GM21390 (cell line): ENCODE measurements around the gene DYNLRB2.

Experiments
- ATAC-seq: cut with Tn5 transposase; IDR thresholded peaks from one replicate; pipeline ENCODE4 v1.9.1; 2021; ENCODE audit not compliant: unreplicated experiment

Gene DYNLRB2

GRCh38 chr16:80540516-80541305 lies at the start of gene DYNLRB2:
TSS of gene DYNLRB2 (plus strand) at chr16:80540993. CDS start at chr16:80541077, 84 bp downstream.
- ATAC-seq, result peak; percentile 98

GRCh38 chr16:80500116-80500859 lies 40.5 kb upstream of the DYNLRB2 start:
- ATAC-seq, result no peak

GRCh38 chr16:80500961-80501525 lies 39.8 kb upstream of the DYNLRB2 start:
- ATAC-seq, result no peak

GRCh38 chr16:80503107-80503506 lies 37.7 kb upstream of the DYNLRB2 start:
- ATAC-seq, result no peak

GRCh38 chr16:80507538-80507937 lies 33.3 kb upstream of the DYNLRB2 start:
- ATAC-seq, result no peak

GRCh38 chr16:80509872-80510271 lies 30.9 kb upstream of the DYNLRB2 start:
- ATAC-seq, result no peak

- no peak for ATAC-seq
Measured at GRCh38 chr16:80511824-80512592, 28.8 kb upstream of the DYNLRB2 start.

- no peak for ATAC-seq
Measured at GRCh38 chr16:80512593-80512853, 28.3 kb upstream of the DYNLRB2 start.

GRCh38 chr16:80515374-80515773 lies 25.4 kb upstream of the DYNLRB2 start:
- ATAC-seq, result no peak

GRCh38 chr16:80517846-80518245 lies 22.9 kb upstream of the DYNLRB2 start:
- no peak for ATAC-seq

- ATAC-seq, result peak; percentile 63
Measured at GRCh38 chr16:80518436-80518835, 22.4 kb upstream of the DYNLRB2 start.

GRCh38 chr16:80519189-80519588 lies 21.6 kb upstream of the DYNLRB2 start:
- ATAC-seq, result no peak

- ATAC-seq, result no peak
Measured at GRCh38 chr16:80525420-80525819, 15.4 kb upstream of the DYNLRB2 start.

- ATAC-seq, result peak; percentile 60
Measured at GRCh38 chr16:80526418-80527061, 14.3 kb upstream of the DYNLRB2 start.

GRCh38 chr16:80527297-80527696 lies 13.5 kb upstream of the DYNLRB2 start:
- ATAC-seq, result peak; percentile 68

- ATAC-seq, result no peak
Measured at GRCh38 chr16:80530479-80530878, 10.3 kb upstream of the DYNLRB2 start.

- ATAC-seq, result no peak
Measured at GRCh38 chr16:80536238-80536637, 4.6 kb upstream of the DYNLRB2 start.

- ATAC-seq, result no peak
Measured at GRCh38 chr16:80541306-80541694, 507 bp downstream of the DYNLRB2 start.

GRCh38 chr16:80543162-80543561 lies 2.4 kb downstream of the DYNLRB2 start:
- no peak for ATAC-seq

- ATAC-seq, result no peak
Measured at GRCh38 chr16:80544326-80544725, 3.5 kb downstream of the DYNLRB2 start.

GRCh38 chr16:80546249-80546648 lies 5.5 kb downstream of the DYNLRB2 start:
- ATAC-seq, result no peak
